KMS-11 (cell line): ENCODE measurements around the gene MAFG.

Source experiments
- H2AFZ ChIP-seq: fragments of 200-600 bp; sonication (generic); 2 replicates; pipeline ENCODE4 v1.6.1; 2016; ENCODE audit warnings: antibody characterized with exemption, mixed run types, low read depth
- H3K27ac ChIP-seq: fragments of 200-600 bp; sonication (generic); 2 replicates; pipeline ENCODE4 v1.6.1; 2016; ENCODE audit warnings: mild to moderate bottlenecking, mixed run types
- H3K27me3 ChIP-seq: fragments of 200-600 bp; sonication (generic); 2 replicates; pipeline ENCODE4 v1.6.1; 2017; ENCODE audit warnings: mild to moderate bottlenecking, low read depth, mixed run types, moderate library complexity; ENCODE audit not compliant: insufficient read depth
- H3K36me3 ChIP-seq: fragments of 200-600 bp; sonication (generic); 2 replicates; pipeline ENCODE4 v1.6.1; 2017; ENCODE audit warnings: mild to moderate bottlenecking, mixed run types; ENCODE audit not compliant: insufficient read depth
- H3K4me1 ChIP-seq: fragments of 200-600 bp; sonication (generic); 2 replicates; pipeline ENCODE4 v1.6.1; 2016; ENCODE audit warnings: mild to moderate bottlenecking, low read depth, mixed run types; ENCODE audit not compliant: poor library complexity, severe bottlenecking
- H3K4me2 ChIP-seq: fragments of 200-600 bp; sonication (generic); 2 replicates; pipeline ENCODE4 v1.7.0; 2016; ENCODE audit warnings: mild to moderate bottlenecking, mixed run types
- H3K4me3 ChIP-seq: fragments of 200-600 bp; sonication (generic); IDR thresholded peaks from 2 replicates; pipeline ENCODE4 v1.6.1; 2017; ENCODE audit warnings: low read depth, low read length, mixed read lengths; ENCODE audit not compliant: insufficient read depth
- H3K79me2 ChIP-seq: fragments of 200-600 bp; sonication (generic); 2 replicates; pipeline ENCODE4 v1.6.1; 2016; ENCODE audit warnings: low read depth, mixed run types; ENCODE audit not compliant: insufficient read depth
- H3K9ac ChIP-seq: fragments of 200-600 bp; sonication (generic); 2 replicates; pipeline ENCODE4 v1.6.1; 2016; ENCODE audit warnings: mild to moderate bottlenecking, mixed run types
- H4K20me1 ChIP-seq: fragments of 200-600 bp; sonication (generic); 2 replicates; pipeline ENCODE4 v1.6.1; 2016; ENCODE audit warnings: mild to moderate bottlenecking, mixed run types; ENCODE audit not compliant: insufficient read depth
- CTCF ChIP-seq: fragments of 200-600 bp; sonication (generic); conservative IDR thresholded peaks from 2 replicates; pipeline ENCODE4 v1.6.1; 2017; ENCODE audit warnings: low read depth, mild to moderate bottlenecking, antibody characterized with exemption, low read length, moderate library complexity, mixed read lengths

The MAFG gene

GRCh38 chr17:81944858-81945257 lies 17.3 kb upstream of the MAFG start:
- Histone ChIP-seq H3K79me2 (no peaks in the 10 kb centered on the region), H4K20me1 (no peaks in the 10 kb centered on the region), H3K27me3 (peaks cover 10% of the 10 kb centered on the region; the same call in 1 of the 2 replicates), H3K9ac (no peak overlapping the region), H3K36me3 (no peaks in the 10 kb centered on the region), H3K4me2 (no peak overlapping the region), H3K4me1 (peaks cover 11% of the 10 kb centered on the region), H2AFZ (no peak overlapping the region), H3K4me3 (no peak overlapping the region), H3K27ac (no peak overlapping the region)
- TF ChIP-seq CTCF: no peak

- H3K27ac ChIP-seq: no peak overlapping the region
- no peak overlapping the region for H3K4me3 ChIP-seq
- TF ChIP-seq CTCF: no peak
- H2AFZ ChIP-seq: peak overlapping the region; percentile 48
- H3K4me1 ChIP-seq: peaks cover 18% of the 10 kb centered on the region
- H3K27me3 ChIP-seq: peaks cover 10% of the 10 kb centered on the region; the same call in 1 of the 2 replicates
- no peaks in the 10 kb centered on the region for H3K36me3 ChIP-seq
- 0 out of 2 replicates have a peak overlapping the region, but pooled peaks have one; percentile 3 for H3K9ac ChIP-seq
- H3K4me2 ChIP-seq: peak overlapping the region; percentile 68; the same call in 1 of the 2 replicates
- no peaks in the 10 kb centered on the region for H4K20me1 ChIP-seq
- H3K79me2 ChIP-seq: no peaks in the 10 kb centered on the region
These were observed 14.6 kb upstream of the MAFG start for GRCh38 chr17:81942167-81942553.

DNA sequence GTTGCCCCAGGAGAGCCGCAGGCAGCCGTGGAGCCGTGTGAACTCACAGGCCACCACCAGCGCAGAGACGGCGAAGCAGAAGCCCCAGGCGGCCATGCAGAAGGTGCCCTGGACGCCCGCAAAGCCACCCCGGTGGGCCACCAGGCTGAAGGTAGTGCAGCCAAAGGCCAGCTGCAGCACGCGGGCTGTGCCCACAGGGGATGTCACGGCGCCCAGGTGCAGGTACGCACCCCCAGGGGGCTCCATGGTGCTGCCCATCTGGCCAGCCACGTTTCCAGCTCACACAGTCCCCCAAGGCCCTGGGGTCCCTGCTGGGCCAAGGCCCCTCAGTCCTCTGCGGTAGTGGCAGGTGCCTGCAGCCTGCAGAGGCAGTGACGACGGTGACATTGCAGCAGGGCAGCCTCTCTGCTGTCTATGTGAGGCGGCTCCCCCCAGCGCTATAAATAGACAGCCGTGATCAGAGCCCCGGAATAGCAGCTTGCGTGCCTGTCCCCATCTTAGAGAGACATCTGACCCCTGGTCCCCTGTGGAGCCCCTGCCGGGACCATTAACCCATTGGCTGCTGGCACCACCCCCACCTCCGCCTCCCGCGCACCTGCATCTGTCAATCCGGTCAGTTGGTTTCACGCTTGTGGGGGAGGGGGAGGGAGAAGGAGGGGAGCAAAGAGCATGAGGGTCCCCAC lies 14.1 kb upstream of the MAFG start:
- 0 out of 2 replicates have a peak overlapping the region, but pooled peaks have one; percentile 3 for H3K9ac ChIP-seq
- peaks cover 18% of the 10 kb centered on the region for H3K4me1 ChIP-seq
- TF ChIP-seq CTCF: no peak
- peaks cover 3% of the 10 kb centered on the region; the same call in 1 of the 2 replicates for H3K79me2 ChIP-seq
- H4K20me1 ChIP-seq: no peaks in the 10 kb centered on the region
- no peak overlapping the region for H3K4me3 ChIP-seq
- peak overlapping the region; percentile 68; the same call in 1 of the 2 replicates for H3K4me2 ChIP-seq
- no peaks in the 10 kb centered on the region for H3K36me3 ChIP-seq
- H3K27ac ChIP-seq: no peak overlapping the region
- peaks cover 10% of the 10 kb centered on the region; the same call in 1 of the 2 replicates for H3K27me3 ChIP-seq
- H2AFZ ChIP-seq: peak overlapping the region; percentile 48

- no peak for TF ChIP-seq CTCF
- peaks cover 18% of the 10 kb centered on the region for H3K4me1 ChIP-seq
- no peak overlapping the region for H3K4me2 ChIP-seq
- peaks cover 11% of the 10 kb centered on the region; the same call in 1 of the 2 replicates for H3K79me2 ChIP-seq
- no peaks in the 10 kb centered on the region for H3K36me3 ChIP-seq
- no peak overlapping the region for H3K4me3 ChIP-seq
- H2AFZ ChIP-seq: no peak overlapping the region
- no peak overlapping the region for H3K9ac ChIP-seq
- no peaks in the 10 kb centered on the region for H4K20me1 ChIP-seq
- no peak overlapping the region for H3K27ac ChIP-seq
- H3K27me3 ChIP-seq: peaks cover 10% of the 10 kb centered on the region; the same call in 1 of the 2 replicates
These were observed 13.3 kb upstream of the MAFG start for GRCh38 chr17:81940538-81941483.
